HFFc6 (cell line): Measurements from ENCODE around the gene TXNRD1. TPM values are rescaled to one million over a fixed set of nuclear protein-coding genes. Genes with fewer than 3 reads are reported as not detected.

Experiments
- DNase-seq: peaks from one replicate; pipeline ENCODE4 v3.0.0-alpha.2; 2018
- H3K27ac Mint-ChIP-seq: 2 replicates; pipeline ENCODE4 v1.8.0; 2020; ENCODE audit warnings: mild to moderate bottlenecking, mixed read lengths
- H3K27me3 Mint-ChIP-seq: 2 replicates; pipeline ENCODE4 v1.8.0; 2021; ENCODE audit warnings: mild to moderate bottlenecking, moderate library complexity, mixed read lengths; ENCODE audit not compliant: insufficient read depth
- H3K36me3 Mint-ChIP-seq: 2 replicates; pipeline ENCODE4 v1.8.0; 2021; ENCODE audit warnings: low read depth, mixed read lengths
- H3K4me1 Mint-ChIP-seq: 2 replicates; pipeline ENCODE4 v1.8.0; 2020; ENCODE audit warnings: low read depth, mixed read lengths
- H3K4me3 Mint-ChIP-seq: 2 replicates; pipeline ENCODE4 v1.8.0; 2020; ENCODE audit warnings: mild to moderate bottlenecking, moderate library complexity, mixed read lengths
- H3K9me3 Mint-ChIP-seq: 2 replicates; pipeline ENCODE4 v1.8.0; 2020; ENCODE audit warnings: mild to moderate bottlenecking, mixed read lengths
- CTCF ChIP-seq: fragments of 200-600 bp; sonication (generic); IDR thresholded peaks from 2 replicates; pipeline ENCODE4 v1.5.0; 2021; ENCODE audit warnings: antibody characterized with exemption, mild to moderate bottlenecking
- total RNA-seq, 6 experiments: library from RNA; stranded (reverse); fragmentation: NEBNext Ultra II Directional; extraction: Animal tissue kit (Norgen Biotek cat#: 25700); gene quantifications; 2 replicates in 1 of 6; 3 replicates in 5 of 6; pipeline ENCODE4 v1.2.3, GENCODE V29; 2021

Gene TXNRD1
- total RNA-seq, 6 experiments from 2014 or later, result 468 to 851 (median 784) TPM

- Mint-ChIP-seq H3K4me3 (peak overlapping the region; percentile 88), H3K4me1 (peaks cover 85% of the 10 kb centered on the region), H3K9me3 (peaks cover 10% of the 10 kb centered on the region; the same call in 1 of the 2 replicates), H3K27me3 (peaks cover 59% of the 10 kb centered on the region), H3K36me3 (peaks cover 78% of the 10 kb centered on the region), H3K27ac (peak overlapping the region; percentile 94)
- DNase-seq, result no peak
- no peak for TF ChIP-seq CTCF
Observed at GRCh38 chr12:104305349-104305748, 89.8 kb downstream of the TXNRD1 start.

- peaks cover 81% of the 10 kb centered on the region for H3K4me1 Mint-ChIP-seq
- no peak for DNase-seq
- peaks cover 55% of the 10 kb centered on the region for H3K27me3 Mint-ChIP-seq
- TF ChIP-seq CTCF, result no peak
- H3K27ac Mint-ChIP-seq, result peak overlapping the region; percentile 94
- H3K9me3 Mint-ChIP-seq, result peaks cover 10% of the 10 kb centered on the region; the same call in 1 of the 2 replicates
- H3K4me3 Mint-ChIP-seq, result peak overlapping the region; percentile 24; the same call in 1 of the 2 replicates
- peaks cover 79% of the 10 kb centered on the region for H3K36me3 Mint-ChIP-seq
Observed at GRCh38 chr12:104306376-104306775, 90.8 kb downstream of the TXNRD1 start.

GRCh38 chr12:104306943-104307654, 91.5 kb downstream of the TXNRD1 start:
- no peak for TF ChIP-seq CTCF
- Mint-ChIP-seq H3K36me3 (peaks cover 74% of the 10 kb centered on the region), H3K9me3 (peaks cover 10% of the 10 kb centered on the region; the same call in 1 of the 2 replicates), H3K27me3 (peaks cover 53% of the 10 kb centered on the region), H3K27ac (peak overlapping the region; percentile 94), H3K4me1 (peaks cover 77% of the 10 kb centered on the region), H3K4me3 (peak overlapping the region; percentile 24)
- DNase-seq, result no peak

- H3K27me3 Mint-ChIP-seq, result peaks cover 49% of the 10 kb centered on the region
- no peak overlapping the region; the same call in 1 of the 2 replicates for H3K4me3 Mint-ChIP-seq
- H3K9me3 Mint-ChIP-seq, result peaks cover 10% of the 10 kb centered on the region; the same call in 1 of the 2 replicates
- H3K4me1 Mint-ChIP-seq, result peaks cover 71% of the 10 kb centered on the region
- no peak for TF ChIP-seq CTCF
- peak overlapping the region; percentile 94 for H3K27ac Mint-ChIP-seq
- H3K36me3 Mint-ChIP-seq, result peaks cover 72% of the 10 kb centered on the region
- DNase-seq, result no peak
Observed at GRCh38 chr12:104307655-104308000, 92.0 kb downstream of the TXNRD1 start.

- Mint-ChIP-seq H3K4me3 (peak overlapping the region; percentile 16), H3K27me3 (peaks cover 37% of the 10 kb centered on the region), H3K36me3 (peaks cover 68% of the 10 kb centered on the region), H3K27ac (peak overlapping the region; percentile 53), H3K9me3 (peaks cover 9% of the 10 kb centered on the region; the same call in 1 of the 2 replicates), H3K4me1 (peaks cover 68% of the 10 kb centered on the region)
- no peak for TF ChIP-seq CTCF
- DNase-seq, result no peak
Observed at GRCh38 chr12:104309446-104309993, 93.9 kb downstream of the TXNRD1 start.
